ENCODE measurements around the gene MCF2L2. TPM values are rescaled to one million over a fixed set of nuclear protein-coding genes. Genes with fewer than 3 reads are reported as not detected.

Gene MCF2L2
- total and polyA plus RNA-seq, 2 of the 13 experiments (the other 11 are each of a cell fraction or from before 2014, with no cell fraction given): not detected

DNA sequence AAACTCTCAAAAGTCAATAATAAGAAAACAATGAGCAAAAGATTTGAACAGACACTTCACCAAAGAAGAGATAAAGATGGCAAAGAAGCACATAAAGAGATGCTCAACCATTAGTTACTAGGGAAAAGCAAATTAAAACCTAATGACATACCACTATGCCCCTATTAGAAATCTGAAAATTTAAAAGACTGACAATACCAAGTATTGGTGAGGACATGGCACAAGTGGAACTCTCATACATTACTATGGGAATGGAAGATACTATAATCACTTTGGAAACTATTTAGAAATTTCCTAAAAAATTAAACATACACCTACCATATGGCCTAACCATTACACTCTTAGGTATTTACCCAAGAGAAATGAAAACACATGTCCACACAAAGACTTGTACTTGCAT is 230.7 kb downstream of the MCF2L2 start (continued):
- TF ChIP-seq MEIS2 (CRISPR knock-in tag; IDR thresholded peaks at IDR 0.05) (no peak), PTBP1 (IDR thresholded peaks at IDR 0.05; ENCODE audit: low read depth, low read length, poor library complexity, severe bottlenecking) (no peak)
- TF ChIP-seq, protein P1, sequence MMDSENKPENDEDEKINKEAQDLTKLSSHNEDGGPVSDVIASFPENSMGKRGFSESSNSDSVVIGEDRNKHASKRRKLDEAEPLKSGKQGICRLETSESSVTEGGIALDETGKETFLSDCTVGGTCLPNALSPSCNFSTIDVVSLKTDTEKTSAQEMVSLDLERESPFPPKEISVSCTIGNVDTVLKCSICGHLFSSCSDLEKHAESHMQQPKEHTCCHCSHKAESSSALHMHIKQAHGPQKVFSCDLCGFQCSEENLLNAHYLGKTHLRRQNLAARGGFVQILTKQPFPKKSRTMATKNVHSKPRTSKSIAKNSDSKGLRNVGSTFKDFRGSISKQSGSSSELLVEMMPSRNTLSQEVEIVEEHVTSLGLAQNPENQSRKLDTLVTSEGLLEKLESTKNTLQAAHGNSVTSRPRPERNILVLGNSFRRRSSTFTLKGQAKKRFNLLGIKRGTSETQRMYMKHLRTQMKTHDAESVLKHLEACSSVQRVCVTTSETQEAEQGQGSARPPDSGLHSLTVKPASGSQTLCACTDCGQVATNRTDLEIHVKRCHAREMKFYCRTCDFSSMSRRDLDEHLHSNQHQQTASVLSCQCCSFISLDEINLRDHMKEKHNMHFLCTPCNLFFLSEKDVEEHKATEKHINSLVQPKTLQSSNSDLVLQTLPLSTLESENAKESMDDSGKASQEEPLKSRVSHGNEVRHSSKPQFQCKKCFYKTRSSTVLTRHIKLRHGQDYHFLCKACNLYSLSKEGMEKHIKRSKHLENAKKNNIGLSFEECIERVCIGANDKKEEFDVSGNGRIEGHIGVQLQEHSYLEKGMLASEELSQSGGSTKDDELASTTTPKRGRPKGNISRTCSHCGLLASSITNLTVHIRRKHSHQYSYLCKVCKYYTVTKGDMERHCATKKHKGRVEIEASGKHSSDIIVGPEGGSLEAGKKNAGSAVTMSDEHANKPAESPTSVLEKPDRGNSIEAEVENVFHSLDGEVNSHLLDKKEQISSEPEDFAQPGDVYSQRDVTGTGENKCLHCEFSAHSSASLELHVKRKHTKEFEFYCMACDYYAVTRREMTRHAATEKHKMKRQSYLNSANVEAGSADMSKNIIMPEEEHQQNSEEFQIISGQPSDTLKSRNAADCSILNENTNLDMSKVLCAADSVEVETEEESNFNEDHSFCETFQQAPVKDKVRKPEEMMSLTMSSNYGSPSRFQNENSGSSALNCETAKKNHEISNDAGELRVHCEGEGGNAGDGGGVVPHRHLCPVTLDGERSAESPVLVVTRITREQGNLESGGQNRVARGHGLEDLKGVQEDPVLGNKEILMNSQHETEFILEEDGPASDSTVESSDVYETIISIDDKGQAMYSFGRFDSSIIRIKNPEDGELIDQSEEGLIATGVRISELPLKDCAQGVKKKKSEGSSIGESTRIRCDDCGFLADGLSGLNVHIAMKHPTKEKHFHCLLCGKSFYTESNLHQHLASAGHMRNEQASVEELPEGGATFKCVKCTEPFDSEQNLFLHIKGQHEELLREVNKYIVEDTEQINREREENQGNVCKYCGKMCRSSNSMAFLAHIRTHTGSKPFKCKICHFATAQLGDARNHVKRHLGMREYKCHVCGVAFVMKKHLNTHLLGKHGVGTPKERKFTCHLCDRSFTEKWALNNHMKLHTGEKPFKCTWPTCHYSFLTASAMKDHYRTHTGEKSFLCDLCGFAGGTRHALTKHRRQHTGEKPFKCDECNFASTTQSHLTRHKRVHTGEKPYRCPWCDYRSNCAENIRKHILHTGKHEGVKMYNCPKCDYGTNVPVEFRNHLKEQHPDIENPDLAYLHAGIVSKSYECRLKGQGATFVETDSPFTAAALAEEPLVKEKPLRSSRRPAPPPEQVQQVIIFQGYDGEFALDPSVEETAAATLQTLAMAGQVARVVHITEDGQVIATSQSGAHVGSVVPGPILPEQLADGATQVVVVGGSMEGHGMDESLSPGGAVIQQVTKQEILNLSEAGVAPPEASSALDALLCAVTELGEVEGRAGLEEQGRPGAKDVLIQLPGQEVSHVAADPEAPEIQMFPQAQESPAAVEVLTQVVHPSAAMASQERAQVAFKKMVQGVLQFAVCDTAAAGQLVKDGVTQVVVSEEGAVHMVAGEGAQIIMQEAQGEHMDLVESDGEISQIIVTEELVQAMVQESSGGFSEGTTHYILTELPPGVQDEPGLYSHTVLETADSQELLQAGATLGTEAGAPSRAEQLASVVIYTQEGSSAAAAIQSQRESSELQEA (CRISPR knock-in tag; IDR thresholded peaks at IDR 0.05; ENCODE audit: not compliant biosample characterization): no peak

DNA sequence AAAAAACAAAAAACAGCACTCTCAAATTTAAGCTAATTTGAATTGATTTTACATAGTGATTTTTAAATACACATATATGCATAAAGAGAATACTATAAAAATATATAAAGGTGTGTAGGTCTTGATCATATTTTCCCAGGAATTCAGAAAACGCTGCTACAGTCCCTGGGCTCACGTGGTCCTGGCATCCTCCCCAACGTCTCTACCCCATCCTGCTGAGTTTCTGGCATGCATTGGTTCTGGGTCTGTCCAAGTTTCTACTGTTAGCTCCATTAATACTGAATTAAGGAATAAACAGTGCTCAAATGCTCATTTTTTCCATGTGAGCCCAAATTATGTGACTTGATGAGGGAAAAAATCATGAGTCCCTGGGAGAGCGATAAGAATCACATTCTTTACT is 233.2 kb downstream of the MCF2L2 start:
- Histone ChIP-seq H3K27ac (ENCODE audit: extremely low read length, insufficient read depth, low read length) (no peak overlapping the region), H3K4me1 (ENCODE audit: insufficient read depth, low read length) (no peaks in the 10 kb centered on the region), H2AFZ (ENCODE audit: low read length) (no peak overlapping the region), H3K4me3 (replicated peaks in 1 of 3; ENCODE audit: insufficient read depth in 1 of 3, low read depth in 2 of 3, low read length in 3 of 3) (no peak overlapping the region), H3K79me2 (ENCODE audit: insufficient read depth, low read length) (no peaks in the 10 kb centered on the region), H3K27me3 (ENCODE audit: control insufficient read depth in 1 of 2, insufficient read depth in 2 of 2, low read length in 2 of 2) (peaks cover 0 to 22% of the 10 kb centered on the region in 2 experiments; a peak in 3 of 5 replicates), H3K9me3 (ENCODE audit: low read length) (no peaks in the 10 kb centered on the region), H3K4me2 (ENCODE audit: low read depth, low read length) (no peak overlapping the region), H4K20me1 (ENCODE audit: insufficient read depth, low read length) (no peaks in the 10 kb centered on the region), H3K9ac (ENCODE audit: insufficient read depth, low read depth, low read length) (no peak overlapping the region), H3K36me3 (replicated peaks in 1 of 2; ENCODE audit: control insufficient read depth in 1 of 2, insufficient read depth in 2 of 2, low read length in 2 of 2) (no peaks in the 10 kb centered on the region)
- in situ Hi-C loops (cut with HindIII; ENCODE audit: extremely low pct_ligation_motif_present, low pct_unique_long_range_greater_than_20kb): no loop called here
- DNase-seq (ENCODE audit: low spot score): no peak
- WGBS (ENCODE audit: low lambda C conversion rate): 9% methylated on average over 4 of the region's 4 CpGs
- CTCF ChIA-PET (ENCODE audit: low intra/inter-chr PET ratio, low total read pairs): no interaction called here
- no TSS peak for BruUV-seq (replicated peaks)
- POLR2A ChIA-PET: no interaction called here
- no peak for ATAC-seq
- intact Hi-C loops (cut with micrococcal nuclease; ENCODE audit: unreplicated experiment): no loop called here
- no peak for FAIRE-seq
- TF ChIP-seq, protein P2, sequence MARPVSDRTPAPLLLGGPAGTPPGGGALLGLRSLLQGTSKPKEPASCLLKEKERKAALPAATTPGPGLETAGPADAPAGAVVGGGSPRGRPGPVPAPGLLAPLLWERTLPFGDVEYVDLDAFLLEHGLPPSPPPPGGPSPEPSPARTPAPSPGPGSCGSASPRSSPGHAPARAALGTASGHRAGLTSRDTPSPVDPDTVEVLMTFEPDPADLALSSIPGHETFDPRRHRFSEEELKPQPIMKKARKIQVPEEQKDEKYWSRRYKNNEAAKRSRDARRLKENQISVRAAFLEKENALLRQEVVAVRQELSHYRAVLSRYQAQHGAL (CRISPR knock-in tag; IDR thresholded peaks at IDR 0.05; ENCODE audit: not compliant biosample characterization): no peak
- TF ChIP-seq EED (CRISPR knock-in tag; IDR thresholded peaks at IDR 0.05) (no peak), RARG (CRISPR knock-in tag; IDR thresholded peaks at IDR 0.05; ENCODE audit: low read depth) (no peak), MEF2D (CRISPR knock-in tag; IDR thresholded peaks at IDR 0.05) (no peak), PLRG1 (conservative IDR thresholded peaks at IDR 0.05) (no peak), FOXP1 (IDR thresholded peaks at IDR 0.05) (no peak), FOXP1 (CRISPR knock-in tag; IDR thresholded peaks at IDR 0.05) (no peak), ATM (IDR thresholded peaks at IDR 0.05; ENCODE audit: borderline replicate concordance) (no peak), GPN1 (CRISPR knock-in tag; IDR thresholded peaks at IDR 0.05; ENCODE audit: borderline replicate concordance) (no peak)
- TF ChIP-seq, protein P3, sequence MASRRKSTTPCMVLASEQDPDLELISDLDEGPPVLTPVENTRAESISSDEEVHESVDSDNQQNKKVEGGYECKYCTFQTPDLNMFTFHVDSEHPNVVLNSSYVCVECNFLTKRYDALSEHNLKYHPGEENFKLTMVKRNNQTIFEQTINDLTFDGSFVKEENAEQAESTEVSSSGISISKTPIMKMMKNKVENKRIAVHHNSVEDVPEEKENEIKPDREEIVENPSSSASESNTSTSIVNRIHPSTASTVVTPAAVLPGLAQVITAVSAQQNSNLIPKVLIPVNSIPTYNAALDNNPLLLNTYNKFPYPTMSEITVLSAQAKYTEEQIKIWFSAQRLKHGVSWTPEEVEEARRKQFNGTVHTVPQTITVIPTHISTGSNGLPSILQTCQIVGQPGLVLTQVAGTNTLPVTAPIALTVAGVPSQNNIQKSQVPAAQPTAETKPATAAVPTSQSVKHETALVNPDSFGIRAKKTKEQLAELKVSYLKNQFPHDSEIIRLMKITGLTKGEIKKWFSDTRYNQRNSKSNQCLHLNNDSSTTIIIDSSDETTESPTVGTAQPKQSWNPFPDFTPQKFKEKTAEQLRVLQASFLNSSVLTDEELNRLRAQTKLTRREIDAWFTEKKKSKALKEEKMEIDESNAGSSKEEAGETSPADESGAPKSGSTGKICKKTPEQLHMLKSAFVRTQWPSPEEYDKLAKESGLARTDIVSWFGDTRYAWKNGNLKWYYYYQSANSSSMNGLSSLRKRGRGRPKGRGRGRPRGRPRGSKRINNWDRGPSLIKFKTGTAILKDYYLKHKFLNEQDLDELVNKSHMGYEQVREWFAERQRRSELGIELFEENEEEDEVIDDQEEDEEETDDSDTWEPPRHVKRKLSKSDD (CRISPR knock-in tag; IDR thresholded peaks at IDR 0.05; ENCODE audit: low read depth): no peak

Measured in HepG2 (cell line).